Coronary artery (tissue), 2 donors: ENCODE results near the gene RSRC2.

ENCODE experiments used
- DNase-seq: peaks from one replicate; pipeline ENCODE4 v3.0.0-alpha.2; 2017; ENCODE audit warnings: low spot score
- H3K27ac ChIP-seq, 2 donors: fragments of 200-600 bp; sonication (generic); one replicate each; pipeline ENCODE4 v1.5.1; 2016 to 2019
- H3K4me3 ChIP-seq: fragments of 200-600 bp; sonication (generic); 2 replicates; pipeline ENCODE4 v1.5.1; 2016; ENCODE audit warnings: mild to moderate bottlenecking, moderate library complexity
- CTCF ChIP-seq: fragments of 200-600 bp; sonication (generic); IDR thresholded peaks from one replicate; pipeline ENCODE4 v1.5.1; 2019; ENCODE audit warnings: antibody characterized with exemption

The RSRC2 gene

GRCh38 chr12:122558745-122559641 lies 32.3 kb upstream of the RSRC2 start:
- DNase-seq = no peak
- no peak overlapping the region for H3K4me3 ChIP-seq
- H3K27ac ChIP-seq = no peak overlapping the region
- TF ChIP-seq CTCF = no peak

GRCh38 chr12:122547330-122547729 lies 20.6 kb upstream of the RSRC2 start:
- Histone ChIP-seq H3K27ac (no peak overlapping the region), H3K4me3 (no peak overlapping the region)
- no peak for TF ChIP-seq CTCF
- no peak for DNase-seq

- DNase-seq = no peak
- H3K27ac ChIP-seq = no peak overlapping the region
- no peak overlapping the region for H3K4me3 ChIP-seq
- TF ChIP-seq CTCF = no peak
Observed at GRCh38 chr12:122545855-122546254, 19.1 kb upstream of the RSRC2 start.

- Histone ChIP-seq H3K27ac (no peak overlapping the region), H3K4me3 (no peak overlapping the region)
- DNase-seq = no peak
- no peak for TF ChIP-seq CTCF
Observed at GRCh38 chr12:122544537-122544936, 17.8 kb upstream of the RSRC2 start.

- no peak for TF ChIP-seq CTCF
- DNase-seq = no peak
- Histone ChIP-seq H3K4me3 (no peak overlapping the region), H3K27ac (no peak overlapping the region)
Observed at GRCh38 chr12:122538496-122538895, 11.8 kb upstream of the RSRC2 start.

GRCh38 chr12:122537021-122537420 lies 10.3 kb upstream of the RSRC2 start:
- no peak overlapping the region for H3K4me3 ChIP-seq
- TF ChIP-seq CTCF = no peak
- DNase-seq = no peak
- H3K27ac ChIP-seq = no peak overlapping the region

- H3K4me3 ChIP-seq = no peak overlapping the region
- TF ChIP-seq CTCF = no peak
- no peak for DNase-seq
- no peak overlapping the region for H3K27ac ChIP-seq
Observed at GRCh38 chr12:122533856-122534255, 7.1 kb upstream of the RSRC2 start.
